ENCODE results near the gene HSPA2.
"Not testable (repeated sequence)": the region's sequence is repeated elsewhere in the genome, so short reads cannot be mapped to it uniquely, and the experiment has no call there.

The HSPA2 gene

GRCh38 chr14:64563696-64564095, 23.2 kb downstream of the HSPA2 start:
- no peak for DNase-seq

DNA sequence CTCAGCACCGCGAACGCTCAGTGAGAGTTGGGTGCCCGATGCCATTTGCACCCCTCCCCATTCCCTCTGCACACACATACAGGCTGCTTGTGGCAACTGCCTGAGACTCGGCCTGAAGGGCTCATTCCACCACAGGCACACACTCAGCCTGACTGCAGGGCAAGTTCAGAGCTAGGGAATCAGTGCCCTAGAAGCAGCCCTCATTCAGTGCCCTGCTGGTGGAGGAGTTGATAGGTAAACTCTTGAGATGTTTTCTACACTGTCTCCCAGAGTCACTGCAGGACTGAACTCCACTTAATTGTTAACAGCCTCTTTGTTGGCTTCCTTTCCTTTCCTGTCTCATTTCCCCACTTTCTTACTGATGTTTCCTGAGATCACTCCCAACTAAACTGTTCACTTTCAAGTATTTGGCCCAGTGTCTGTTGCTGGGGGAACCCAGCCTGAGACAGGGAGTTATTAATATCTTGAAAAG, 26.1 kb downstream of the HSPA2 start:
- no peak for DNase-seq

DNA sequence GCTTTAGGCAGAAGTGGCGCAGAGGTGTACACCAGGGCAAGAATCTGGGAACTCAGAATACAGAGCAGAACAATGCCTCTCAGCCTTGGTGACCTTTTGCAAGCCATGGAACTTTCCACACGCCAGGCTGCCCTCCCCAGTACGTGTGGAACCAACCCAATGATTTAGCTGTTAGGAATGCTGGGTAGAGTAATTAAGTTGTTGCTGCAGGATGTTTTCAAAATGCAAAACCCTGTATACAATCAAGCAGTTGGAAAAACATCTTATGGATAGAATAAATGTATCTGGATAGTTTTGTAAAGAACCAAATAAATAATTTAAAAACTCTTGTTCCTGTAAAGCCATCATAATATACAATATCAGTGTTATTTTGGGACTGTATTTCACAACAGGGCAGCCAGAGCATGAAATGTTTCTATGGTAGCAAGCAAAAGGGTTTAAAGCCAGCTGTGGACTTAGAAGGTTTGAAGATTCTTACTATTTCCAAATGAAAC, 28.6 kb downstream of the HSPA2 start:
- DNase-seq = no peak

GRCh38 chr14:64569646-64570045, 29.1 kb downstream of the HSPA2 start:
- DNase-seq = not testable (repeated sequence)

GRCh38 chr14:64572386-64573104, 32.0 kb downstream of the HSPA2 start:
- no peak for DNase-seq

GRCh38 chr14:64573109-64573508, 32.6 kb downstream of the HSPA2 start:
- no peak for DNase-seq

GRCh38 chr14:64574371-64575107, 34.0 kb downstream of the HSPA2 start:
- no peak for DNase-seq

DNA sequence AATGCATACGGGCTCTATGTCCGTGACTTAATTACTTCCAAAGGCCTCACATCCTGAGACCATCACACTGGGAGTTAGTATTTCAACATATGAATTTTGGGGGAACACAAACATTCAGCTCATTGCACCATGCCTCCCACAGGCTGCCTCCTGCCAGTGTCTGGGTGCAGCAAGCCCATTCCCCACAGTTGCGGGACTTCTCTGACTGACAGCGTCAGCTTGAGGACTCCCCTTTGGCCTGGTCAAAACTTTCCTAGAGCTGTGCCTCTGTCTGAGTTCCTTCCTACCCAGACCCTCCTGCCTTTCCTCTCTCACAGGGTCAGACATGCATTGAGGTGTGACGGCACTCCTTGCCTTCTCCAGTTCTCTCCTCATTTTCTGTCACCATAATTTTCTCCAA, 36.7 kb downstream of the HSPA2 start:
- DNase-seq = no peak

DNA sequence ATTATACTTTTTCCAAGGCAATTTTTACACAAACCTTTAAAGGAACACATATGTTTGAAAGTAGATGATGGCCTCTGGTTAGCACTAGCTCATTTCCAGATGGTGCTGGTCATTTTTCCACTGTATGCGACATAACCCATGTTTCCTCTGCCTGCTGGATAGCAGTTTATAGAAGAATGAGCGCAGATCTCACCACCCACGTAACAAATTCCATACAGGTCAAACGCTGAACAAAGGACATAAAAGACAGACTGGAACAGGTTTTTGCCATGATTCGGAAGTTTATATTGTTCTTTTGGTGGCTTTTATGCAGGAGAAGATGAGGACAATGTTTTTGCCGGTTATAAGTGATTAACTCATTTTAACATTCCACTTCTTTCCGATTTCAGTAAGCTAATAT, 39.9 kb downstream of the HSPA2 start:
- DNase-seq = no peak

GRCh38 chr14:64581363-64581762, 40.8 kb downstream of the HSPA2 start:
- DNase-seq = no peak

- no peak for DNase-seq
Observed at GRCh38 chr14:64581817-64582216, 41.3 kb downstream of the HSPA2 start.

DNA sequence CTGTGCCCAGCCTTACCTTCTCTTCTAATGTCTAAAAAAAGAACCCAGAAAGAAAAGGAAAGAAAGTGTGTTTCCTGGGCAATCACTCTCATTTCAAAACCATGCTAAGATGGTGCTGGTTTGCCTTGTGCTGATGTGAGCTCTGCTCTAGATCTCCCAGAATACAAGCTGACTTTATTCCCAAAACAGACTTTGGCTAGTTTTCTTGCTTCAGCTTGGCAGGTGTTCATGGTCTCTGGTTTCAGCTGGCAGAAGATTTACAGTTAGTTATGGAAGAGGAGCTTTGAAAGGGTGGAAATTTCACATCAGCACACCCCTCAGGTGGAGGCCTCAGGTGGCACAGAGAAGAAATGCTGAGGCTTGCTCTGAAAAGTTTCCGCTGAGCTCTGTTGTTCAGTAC, 43.6 kb downstream of the HSPA2 start:
- DNase-seq = no peak

GRCh38 chr14:64591809-64592208, 51.3 kb downstream of the HSPA2 start:
- DNase-seq = no peak
